Astrocyte of the cerebellum (primary cell): Measurements from ENCODE around the gene CSTPP1.
"Not testable (repeated sequence)": the region's sequence is repeated elsewhere in the genome, so short reads cannot be mapped to it uniquely, and the experiment has no call there.

ENCODE experiments used
- DNase-seq: peaks from one replicate; pipeline ENCODE4 v3.0.0-alpha.2; 2011; ENCODE audit warnings: low read depth
- H3K4me3 ChIP-seq: 2 replicates; pipeline ENCODE4 v1.5.1; 2011; ENCODE audit warnings: mild to moderate bottlenecking, low read depth, low read length, moderate library complexity
- CTCF ChIP-seq: IDR thresholded peaks from 2 replicates; pipeline ENCODE4 v1.5.1; 2012; ENCODE audit warnings: low read length, low read depth, moderate library complexity, mild to moderate bottlenecking; ENCODE audit errors: missing control alignments
- in situ Hi-C: cut with HindIII; loops from 2 replicates; pipeline ENCODE4 v1.10.0; 2017; ENCODE audit warnings: low sequenced_read_pairs

Gene CSTPP1

DNA sequence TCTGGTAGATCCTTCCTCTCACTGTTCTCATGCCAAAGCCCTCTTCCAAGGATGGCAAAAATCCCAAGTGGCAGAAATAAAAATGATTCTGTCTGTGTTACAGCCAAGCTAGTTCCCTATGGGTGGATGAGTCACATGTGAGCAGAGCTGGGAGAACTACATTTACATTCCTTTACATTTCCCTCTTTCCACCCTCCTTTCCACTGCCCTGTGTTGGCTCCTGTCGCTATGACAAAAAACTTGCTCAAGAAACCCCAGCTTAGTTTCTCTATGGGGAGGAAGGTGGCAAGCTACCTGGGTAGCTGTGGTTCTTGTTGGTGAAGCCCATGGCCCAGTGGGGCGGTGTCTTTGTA is 268.1 kb downstream of the CSTPP1 start:
- in situ Hi-C loops, result no loop called here
- no peak for DNase-seq
- no peak overlapping the region for H3K4me3 ChIP-seq
- no peak for TF ChIP-seq CTCF

- DNase-seq, in situ Hi-C loops, H3K4me3 ChIP-seq: not testable (repeated sequence)
These were observed 270.0 kb downstream of the CSTPP1 start for GRCh38 chr11:47206577-47206976.

GRCh38 chr11:47207459-47207858 is 270.9 kb downstream of the CSTPP1 start:
- TF ChIP-seq CTCF, result no peak
- DNase-seq, result no peak
- H3K4me3 ChIP-seq, result no peak overlapping the region
- in situ Hi-C loops, result no loop called here

DNA sequence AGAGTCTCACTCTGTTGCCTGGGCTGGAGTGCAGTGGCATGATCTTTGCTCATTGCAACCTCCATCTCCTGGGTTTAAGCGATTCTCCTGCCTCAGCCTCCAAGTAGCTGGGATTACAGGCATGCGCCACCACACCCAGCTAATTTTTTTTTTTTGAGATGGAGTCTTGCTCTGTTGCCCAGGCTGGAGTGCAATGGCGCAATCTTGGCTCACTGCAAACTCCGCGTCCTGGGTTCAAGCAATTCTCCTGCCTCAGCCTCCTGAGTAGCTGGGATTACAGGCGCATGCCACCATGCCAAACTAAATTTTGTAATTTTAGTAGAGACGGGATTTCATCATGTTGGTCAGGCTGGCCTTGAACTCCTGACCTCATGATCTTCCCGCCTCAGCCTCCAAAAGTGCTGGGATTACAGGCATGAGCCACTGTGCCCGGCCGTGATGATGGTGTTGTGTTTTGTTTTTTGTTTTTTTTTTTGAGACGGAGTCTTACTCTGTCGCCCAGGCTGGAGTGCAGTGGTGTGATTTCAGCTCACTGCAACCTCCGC is 271.5 kb downstream of the CSTPP1 start:
- in situ Hi-C loops, DNase-seq, H3K4me3 ChIP-seq: not testable (repeated sequence)

DNA sequence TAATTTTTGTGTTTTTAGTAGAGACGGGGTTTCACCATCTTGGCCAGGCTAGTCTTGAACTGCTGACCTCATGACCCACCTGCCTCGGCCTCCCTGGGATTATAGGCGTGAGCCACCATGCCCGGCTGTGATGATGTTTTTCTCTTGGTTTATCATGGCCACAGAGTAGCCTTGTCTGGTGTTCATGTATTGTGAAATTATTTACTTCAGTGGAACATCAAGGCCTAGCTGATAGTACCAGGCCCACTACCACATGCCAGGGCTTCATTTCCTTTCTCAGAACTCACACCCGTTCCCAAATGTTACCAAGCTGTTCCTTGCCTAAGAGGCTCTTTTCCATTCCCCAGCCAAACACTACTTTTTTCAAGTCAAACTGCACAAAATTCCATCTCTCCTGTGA is 272.1 kb downstream of the CSTPP1 start:
- no peak for TF ChIP-seq CTCF
- H3K4me3 ChIP-seq, result no peak overlapping the region
- in situ Hi-C loops, result no loop called here
- DNase-seq, result no peak
